RWPE1 (cell line): ENCODE data around the gene CD47.

Source experiments
- CTCF ChIA-PET: fragments of 350-600 bp; sonication (Branson Sonifier 250); formaldehyde crosslinking; extraction: SDS; loops from one replicate; lab custom pipeline; 2021; lab: Yijun Ruan, JAX
- POLR2A ChIA-PET: fragments of 400-600 bp; formaldehyde crosslinking; extraction: SDS; loops from one replicate; lab custom pipeline; 2020; ENCODE audit warnings: antibody characterized with exemption; ENCODE audit not compliant: low non-redundant PET; lab: Yijun Ruan, JAX
- DNase-seq: peaks from one replicate; pipeline ENCODE4 v3.0.0; 2012; ENCODE audit warnings: low spot score
- H3K27ac ChIP-seq: fragments of 450-650 bp; 2 replicates; pipeline ENCODE4 v1.5.1; 2017
- TF ChIP-seq, protein P1 (sequence below): fragments of 450-650 bp; conservative IDR thresholded peaks from 2 replicates; pipeline ENCODE4 v1.5.1; 2017; ENCODE audit warnings: low read depth, mild to moderate bottlenecking

The CD47 gene

DNA sequence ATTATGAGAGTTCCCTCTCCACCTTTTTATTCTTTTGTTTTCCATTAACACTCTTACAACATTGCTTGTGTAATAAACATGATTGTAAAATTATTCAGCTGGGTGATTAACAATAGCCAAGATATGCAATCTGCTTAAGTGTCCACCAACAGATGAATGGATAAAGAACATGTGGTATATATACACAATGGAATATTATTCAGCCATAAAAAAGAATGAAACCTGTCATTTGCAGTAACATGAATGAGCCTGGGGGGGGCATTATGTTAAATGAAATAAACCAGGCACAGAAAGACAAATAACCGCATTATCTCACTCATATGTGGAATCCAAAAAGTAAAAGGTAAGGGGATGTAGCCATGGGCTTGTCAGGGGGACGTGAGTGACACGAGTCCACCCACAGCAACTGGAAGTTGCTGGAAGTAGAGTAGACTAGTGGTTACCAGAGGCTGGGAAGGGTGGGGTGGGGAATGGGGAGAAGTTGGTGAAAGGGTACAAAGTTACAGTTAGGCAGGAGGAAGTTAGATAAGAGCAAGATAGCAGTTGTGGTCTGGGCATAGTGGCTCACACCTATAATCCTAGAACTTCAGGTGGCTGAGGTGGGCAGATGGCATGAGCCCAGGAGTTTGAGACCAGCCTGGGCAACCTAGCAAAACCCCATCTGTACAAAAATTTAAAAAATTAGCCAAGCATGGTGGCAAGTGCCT is 28.7 kb upstream of the CD47 start:
- DNase-seq: no peak
- ChIA-PET POLR2A (no interaction called here), CTCF (interaction anchor here (0.5 kb wide), 1 partner anchor 9 kb away, joined by 3 read pairs; no protein-coding TSS in a partner anchor)
- TF ChIP-seq, protein P1, sequence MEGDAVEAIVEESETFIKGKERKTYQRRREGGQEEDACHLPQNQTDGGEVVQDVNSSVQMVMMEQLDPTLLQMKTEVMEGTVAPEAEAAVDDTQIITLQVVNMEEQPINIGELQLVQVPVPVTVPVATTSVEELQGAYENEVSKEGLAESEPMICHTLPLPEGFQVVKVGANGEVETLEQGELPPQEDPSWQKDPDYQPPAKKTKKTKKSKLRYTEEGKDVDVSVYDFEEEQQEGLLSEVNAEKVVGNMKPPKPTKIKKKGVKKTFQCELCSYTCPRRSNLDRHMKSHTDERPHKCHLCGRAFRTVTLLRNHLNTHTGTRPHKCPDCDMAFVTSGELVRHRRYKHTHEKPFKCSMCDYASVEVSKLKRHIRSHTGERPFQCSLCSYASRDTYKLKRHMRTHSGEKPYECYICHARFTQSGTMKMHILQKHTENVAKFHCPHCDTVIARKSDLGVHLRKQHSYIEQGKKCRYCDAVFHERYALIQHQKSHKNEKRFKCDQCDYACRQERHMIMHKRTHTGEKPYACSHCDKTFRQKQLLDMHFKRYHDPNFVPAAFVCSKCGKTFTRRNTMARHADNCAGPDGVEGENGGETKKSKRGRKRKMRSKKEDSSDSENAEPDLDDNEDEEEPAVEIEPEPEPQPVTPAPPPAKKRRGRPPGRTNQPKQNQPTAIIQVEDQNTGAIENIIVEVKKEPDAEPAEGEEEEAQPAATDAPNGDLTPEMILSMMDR: no peak
- no peak overlapping the region for H3K27ac ChIP-seq

DNA sequence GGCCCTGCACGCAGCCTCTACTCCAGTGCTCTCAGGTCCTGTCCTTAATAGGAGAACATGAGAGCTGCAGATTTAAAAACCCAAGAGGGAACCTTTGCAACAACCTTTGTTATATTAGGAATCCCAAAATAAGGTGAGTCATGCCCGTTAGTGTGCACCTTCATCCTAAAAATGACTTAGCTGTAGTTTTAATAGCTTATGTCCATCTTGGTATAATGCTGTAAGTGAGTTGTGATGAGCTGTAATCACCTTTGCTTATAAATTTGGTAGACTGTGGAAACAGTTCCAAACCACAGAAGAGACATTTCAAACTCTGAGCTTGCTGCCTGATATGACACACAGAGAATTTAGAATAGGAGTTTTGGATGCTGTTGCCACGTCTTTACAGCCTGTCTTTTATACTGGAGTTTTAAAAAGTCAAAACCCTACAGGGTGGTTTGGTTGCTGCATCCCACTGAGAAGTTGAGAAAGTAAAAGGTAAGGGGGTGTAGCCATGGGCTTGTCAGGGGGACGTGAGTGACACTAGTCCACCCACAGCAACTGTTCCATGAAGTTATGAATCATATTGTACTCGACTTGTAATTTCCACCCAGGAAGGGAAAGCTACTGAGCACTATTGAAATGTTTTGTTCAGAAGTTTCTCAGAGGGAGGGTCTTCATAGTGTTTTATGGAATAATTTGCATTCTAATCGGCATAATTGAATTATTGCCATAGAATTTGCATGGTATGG is 27.4 kb upstream of the CD47 start:
- no peak overlapping the region for H3K27ac ChIP-seq
- DNase-seq: no peak
- POLR2A ChIA-PET: no interaction called here
- TF ChIP-seq, protein P1: no peak
- CTCF ChIA-PET: no interaction called here

DNA sequence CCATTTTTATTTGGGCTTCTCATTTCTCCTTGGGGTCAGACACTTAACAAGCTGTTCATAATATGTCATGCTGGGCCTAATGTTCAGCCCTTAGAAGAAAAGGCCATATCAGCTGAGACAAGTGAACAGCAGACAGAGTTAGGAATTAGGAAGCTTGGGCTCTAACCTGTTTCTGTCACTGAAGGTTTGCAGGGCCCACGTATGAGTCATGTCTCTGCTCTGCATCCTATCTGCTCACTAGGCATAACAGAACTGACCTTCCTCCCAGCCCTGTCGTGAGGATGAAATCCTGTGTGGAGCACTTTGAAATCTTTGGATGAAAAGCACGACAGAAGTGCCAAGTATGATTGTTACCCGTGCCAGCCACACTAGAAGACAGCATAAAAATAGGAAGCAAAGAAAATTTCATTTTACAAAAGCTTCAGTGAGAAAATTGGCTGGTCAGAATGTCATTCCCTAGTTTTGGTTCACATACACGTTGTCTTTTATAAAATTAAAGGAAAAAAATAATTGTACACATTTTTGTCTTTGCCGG is 26.5 kb upstream of the CD47 start:
- TF ChIP-seq, protein P1: no peak
- CTCF ChIA-PET: no interaction called here
- H3K27ac ChIP-seq: no peak overlapping the region
- POLR2A ChIA-PET: no interaction called here
- DNase-seq: no peak

DNA sequence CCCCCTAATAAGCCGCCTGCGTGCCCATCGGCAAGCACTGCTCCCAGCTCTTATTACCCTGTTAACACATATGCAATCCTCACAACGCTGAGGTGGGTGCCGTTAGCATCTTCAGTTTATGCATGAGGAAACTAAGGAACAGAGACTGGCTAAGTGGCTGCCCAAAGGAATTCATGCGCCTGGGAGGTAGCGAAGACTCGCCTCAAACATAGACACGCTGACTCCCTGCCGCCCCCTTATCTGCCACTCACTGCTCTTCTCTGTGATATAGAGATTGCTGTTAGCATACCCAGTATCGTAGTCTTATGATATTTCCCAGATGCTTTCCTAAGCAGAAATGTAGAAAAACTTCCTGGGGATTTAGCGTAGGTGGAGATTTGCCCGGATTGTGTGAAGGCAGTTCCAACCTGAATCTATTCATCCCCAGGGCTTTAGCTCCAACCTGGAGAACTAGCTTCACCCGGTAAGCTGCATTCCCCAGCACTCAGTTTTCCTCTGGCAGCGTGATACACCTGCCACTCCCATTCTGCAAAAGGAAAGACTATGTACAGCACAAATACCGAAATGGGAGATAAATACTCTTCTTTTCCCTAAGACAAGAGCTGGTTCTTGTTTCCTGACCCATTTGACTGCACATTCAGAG is 23.7 kb upstream of the CD47 start:
- TF ChIP-seq, protein P1: no peak
- CTCF ChIA-PET: no interaction called here
- DNase-seq: no peak
- POLR2A ChIA-PET: no interaction called here
- no peak overlapping the region for H3K27ac ChIP-seq

DNA sequence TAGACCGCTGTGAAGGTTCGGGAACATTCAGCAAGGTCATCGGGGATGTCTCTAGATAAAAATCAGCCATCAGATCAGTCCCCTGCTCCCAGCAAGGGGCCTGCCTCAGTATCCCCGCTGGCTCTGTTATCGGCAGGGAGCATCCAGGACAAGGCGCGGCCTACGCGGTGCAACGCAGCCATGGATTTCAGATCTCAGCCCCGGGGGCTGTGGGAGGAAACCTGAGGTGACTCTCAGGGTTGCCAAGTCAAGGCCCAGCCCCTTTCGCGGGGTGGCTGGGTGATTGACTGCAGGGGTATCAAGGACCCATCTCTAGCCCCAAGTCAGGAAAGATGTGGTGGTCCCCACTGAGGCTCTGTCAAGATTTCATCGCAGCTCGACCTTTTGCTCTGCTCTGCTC is 23.1 kb upstream of the CD47 start:
- CTCF ChIA-PET: no interaction called here
- H3K27ac ChIP-seq: no peak overlapping the region
- TF ChIP-seq, protein P1: no peak
- DNase-seq: no peak
- POLR2A ChIA-PET: no interaction called here

DNA sequence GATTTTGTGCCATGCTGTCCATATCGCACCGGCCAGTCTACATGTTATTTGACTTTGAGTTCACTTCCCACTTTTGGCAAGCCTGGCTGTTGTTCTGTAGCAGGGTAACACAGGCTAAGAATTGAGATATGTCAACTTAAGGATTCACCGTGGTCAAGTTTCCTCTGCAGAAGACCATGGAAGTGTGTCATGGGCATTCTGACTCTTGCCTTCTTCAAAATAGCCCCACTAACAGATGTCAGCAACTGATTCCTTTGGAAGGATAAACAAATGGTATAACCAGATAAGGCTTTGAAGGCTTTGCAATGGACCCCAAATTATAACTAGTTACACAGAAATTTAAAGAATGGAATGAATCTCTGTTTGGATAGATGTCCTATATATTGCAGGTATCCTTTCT is 20.1 kb upstream of the CD47 start:
- CTCF ChIA-PET: interaction anchor here (0.7 kb wide), 1 partner anchor 8 kb away, joined by 3 read pairs; no protein-coding TSS in a partner anchor
- no peak for DNase-seq

More for the DNA sequence above, 20.1 kb upstream of the CD47 start:
- TF ChIP-seq, protein P1: no peak
- POLR2A ChIA-PET: no interaction called here
- H3K27ac ChIP-seq: no peak overlapping the region
